ENCODE measurements around the gene B3GNT5. TPM values are rescaled to one million over a fixed set of nuclear protein-coding genes. Genes with fewer than 3 reads are reported as not detected.

B3GNT5 gene
- polyA plus RNA-seq, 3 donors: 14.1 to 17.7 (median 14.2) TPM

DNA sequence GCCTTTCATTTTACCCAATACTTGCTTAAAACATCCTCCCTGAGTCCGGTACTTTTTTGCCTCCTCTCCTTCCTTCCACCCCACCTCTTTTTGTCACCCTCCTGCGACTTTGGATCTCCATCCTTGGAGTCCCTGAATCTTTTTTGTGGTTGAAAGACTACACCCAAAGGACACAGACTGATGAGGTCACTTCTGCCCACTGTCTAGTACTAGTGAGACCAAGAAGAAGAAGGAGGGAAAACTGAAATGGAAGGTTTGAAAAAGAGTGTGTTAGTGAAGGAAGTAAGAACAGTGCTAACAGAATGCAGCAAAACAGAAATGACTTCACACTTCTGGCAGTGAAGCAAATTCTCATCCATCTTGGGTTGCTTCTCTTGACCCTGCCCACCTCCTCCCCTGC lies 6.6 kb downstream of the B3GNT5 start:
- Histone ChIP-seq H3K9ac (ENCODE audit: insufficient read depth, low read length, poor library complexity, severe bottlenecking) (peak overlapping the region; percentile 23), H3K79me2 (ENCODE audit: insufficient read depth, low read length) (peaks cover 84% of the 10 kb centered on the region), H3K36me3 (replicated peaks in 1 of 2; ENCODE audit: control insufficient read depth in 1 of 2, insufficient read depth in 2 of 2, low read length in 2 of 2) (no peaks in the 10 kb centered on the region), H3K27ac (ENCODE audit: low read depth in 1 of 2, low read length in 2 of 2) (peak overlapping the region; percentile 88 to 93), H3K4me3 (replicated peaks in 1 of 3; ENCODE audit: low read depth in 2 of 3, low read length in 3 of 3) (peak overlapping the region in 1 of 3 experiments; percentile 60), H2AFZ (ENCODE audit: insufficient read depth, low read depth, low read length, poor library complexity, severe bottlenecking) (peak overlapping the region; percentile 46), H3K4me2 (replicated peaks; ENCODE audit: extremely low read depth, low read length, poor library complexity, severe bottlenecking) (peak overlapping the region; percentile 73), H3K9me3 (replicated peaks in 1 of 2; ENCODE audit: control insufficient read depth in 1 of 2, insufficient read depth in 1 of 2, low read length in 2 of 2) (no peaks in the 10 kb centered on the region), H3K4me1 (ENCODE audit: control insufficient read depth in 1 of 2, insufficient read depth in 2 of 2, low read length in 2 of 2) (peaks cover 49 to 72% of the 10 kb centered on the region in 2 donors), H3K27me3 (ENCODE audit: control insufficient read depth in 2 of 2, insufficient read depth in 2 of 2, low read length in 2 of 2) (no peaks in the 10 kb centered on the region), H4K20me1 (ENCODE audit: insufficient read depth, low read length) (no peaks in the 10 kb centered on the region)
- peaks cover 65% of the 10 kb centered on the region for H3K4me1 Mint-ChIP-seq
- peak overlapping the region; percentile 46 to 70 for H3K4me3 Mint-ChIP-seq
- peak overlapping the region; percentile 92 to 97 (median 95) for H3K27ac Mint-ChIP-seq
- TF ChIP-seq, protein P1, sequence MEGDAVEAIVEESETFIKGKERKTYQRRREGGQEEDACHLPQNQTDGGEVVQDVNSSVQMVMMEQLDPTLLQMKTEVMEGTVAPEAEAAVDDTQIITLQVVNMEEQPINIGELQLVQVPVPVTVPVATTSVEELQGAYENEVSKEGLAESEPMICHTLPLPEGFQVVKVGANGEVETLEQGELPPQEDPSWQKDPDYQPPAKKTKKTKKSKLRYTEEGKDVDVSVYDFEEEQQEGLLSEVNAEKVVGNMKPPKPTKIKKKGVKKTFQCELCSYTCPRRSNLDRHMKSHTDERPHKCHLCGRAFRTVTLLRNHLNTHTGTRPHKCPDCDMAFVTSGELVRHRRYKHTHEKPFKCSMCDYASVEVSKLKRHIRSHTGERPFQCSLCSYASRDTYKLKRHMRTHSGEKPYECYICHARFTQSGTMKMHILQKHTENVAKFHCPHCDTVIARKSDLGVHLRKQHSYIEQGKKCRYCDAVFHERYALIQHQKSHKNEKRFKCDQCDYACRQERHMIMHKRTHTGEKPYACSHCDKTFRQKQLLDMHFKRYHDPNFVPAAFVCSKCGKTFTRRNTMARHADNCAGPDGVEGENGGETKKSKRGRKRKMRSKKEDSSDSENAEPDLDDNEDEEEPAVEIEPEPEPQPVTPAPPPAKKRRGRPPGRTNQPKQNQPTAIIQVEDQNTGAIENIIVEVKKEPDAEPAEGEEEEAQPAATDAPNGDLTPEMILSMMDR (IDR thresholded peaks at IDR 0.05): no peak
- H3K9me3 Mint-ChIP-seq: peaks cover 0 to 2% (median 0%) of the 10 kb centered on the region in 7 donors
- H3K27me3 Mint-ChIP-seq (ENCODE audit: low read depth in 3 of 3): no peaks in the 10 kb centered on the region
- intact Hi-C loops (cut with micrococcal nuclease): loop anchor here (5.0 to 10.0 kb wide), 3 partner anchors 38 to 125 kb away; no protein-coding TSS in a partner anchor
- H3K36me3 Mint-ChIP-seq: peaks cover 5 to 15% of the 10 kb centered on the region in 2 donors
- WGBS (ENCODE audit: insufficient coverage): 0% methylated on average over 1 of the region's 2 CpGs
- DNase-seq: peak; percentile 29 to 47 (median 39)

DNA sequence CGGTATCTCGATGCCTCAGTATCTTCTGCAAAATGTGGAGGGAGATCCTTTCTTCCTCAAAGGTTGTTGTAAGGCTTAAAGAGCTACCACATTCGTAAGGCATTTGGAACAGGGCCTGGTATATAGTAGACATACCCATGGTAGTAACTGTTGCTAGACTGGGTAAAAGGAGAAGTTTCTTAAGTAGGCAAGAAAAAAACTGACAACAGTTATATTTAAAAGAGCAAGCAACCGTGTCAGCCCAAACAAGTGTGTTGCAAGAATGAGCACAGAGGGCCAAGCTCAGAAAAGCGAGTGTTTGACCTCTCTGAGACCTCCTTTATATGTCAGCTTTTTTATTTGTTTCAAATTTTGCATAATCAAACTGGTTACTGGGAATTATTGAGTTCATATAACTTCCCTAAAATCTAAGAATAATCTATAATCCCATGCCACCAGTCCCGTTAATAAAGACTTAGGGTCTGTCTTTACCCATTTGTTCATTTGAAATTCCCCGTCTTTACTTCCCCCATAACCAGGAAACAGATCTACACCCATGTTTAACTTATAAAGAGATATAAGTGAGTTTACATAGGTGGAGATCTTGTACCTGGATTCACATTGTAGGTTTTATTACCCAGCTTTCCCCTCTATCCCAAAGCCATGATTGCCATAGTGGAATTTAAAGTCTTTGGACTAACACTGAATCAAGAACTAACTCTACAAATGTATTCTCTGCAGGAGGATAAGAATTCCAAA lies 7.3 kb downstream of the B3GNT5 start:
- WGBS (ENCODE audit: insufficient coverage): 0% methylated on average over 3 of the region's 7 CpGs
- no peaks in the 10 kb centered on the region for H3K27me3 ChIP-seq (ENCODE audit: control insufficient read depth in 2 of 2, insufficient read depth in 2 of 2, low read length in 2 of 2)
- peak overlapping the region; percentile 88 to 93 for H3K27ac ChIP-seq (ENCODE audit: low read depth in 1 of 2, low read length in 2 of 2)
- H3K9me3 Mint-ChIP-seq: no peaks in the 10 kb centered on the region
- peak overlapping the region; percentile 46 to 70 for H3K4me3 Mint-ChIP-seq
- peaks cover 50 to 72% of the 10 kb centered on the region in 2 donors for H3K4me1 ChIP-seq (ENCODE audit: control insufficient read depth in 1 of 2, insufficient read depth in 2 of 2, low read length in 2 of 2)
- peak overlapping the region in 2 of 3 experiments; percentile 13 to 60 for H3K4me3 ChIP-seq (replicated peaks in 1 of 3; ENCODE audit: low read depth in 2 of 3, low read length in 3 of 3)
- peaks cover 5 to 9% of the 10 kb centered on the region in 2 donors for H3K36me3 Mint-ChIP-seq
- H2AFZ ChIP-seq (ENCODE audit: insufficient read depth, low read depth, low read length, poor library complexity, severe bottlenecking): no peak overlapping the region
- H3K9ac ChIP-seq (ENCODE audit: insufficient read depth, low read length, poor library complexity, severe bottlenecking): peak overlapping the region; percentile 23
- no peaks in the 10 kb centered on the region for H3K9me3 ChIP-seq (replicated peaks in 1 of 2; ENCODE audit: control insufficient read depth in 1 of 2, insufficient read depth in 1 of 2, low read length in 2 of 2)
- peaks cover 58% of the 10 kb centered on the region for H3K4me1 Mint-ChIP-seq
- H3K27ac Mint-ChIP-seq: peak overlapping the region; percentile 92 to 97 (median 95)
- no peaks in the 10 kb centered on the region for H3K36me3 ChIP-seq (replicated peaks in 1 of 2; ENCODE audit: control insufficient read depth in 1 of 2, insufficient read depth in 2 of 2, low read length in 2 of 2)
- peaks cover 84% of the 10 kb centered on the region for H3K79me2 ChIP-seq (ENCODE audit: insufficient read depth, low read length)
- H3K4me2 ChIP-seq (replicated peaks; ENCODE audit: extremely low read depth, low read length, poor library complexity, severe bottlenecking): peak overlapping the region; percentile 73
- DNase-seq: peak; percentile 78 to 90 (median 82)
- TF ChIP-seq, protein P1 (IDR thresholded peaks at IDR 0.05): no peak
- H3K27me3 Mint-ChIP-seq (ENCODE audit: low read depth in 3 of 3): no peaks in the 10 kb centered on the region
- intact Hi-C loops (cut with micrococcal nuclease): no loop called here
- no peaks in the 10 kb centered on the region for H4K20me1 ChIP-seq (ENCODE audit: insufficient read depth, low read length)

Measured in CD14-positive monocyte (primary cell).